HepG2 (cell line): ENCODE data around the gene KTN1. TPM values are rescaled to one million over a fixed set of nuclear protein-coding genes. Genes with fewer than 3 reads are reported as not detected.
A peak's percentile ranks its signal among the peaks of the same experiment; 100 is the strongest.

Experiments
- ARHGAP35 ChIP-seq: sonication (generic); formaldehyde crosslinking; IDR thresholded peaks from 2 replicates; pipeline ENCODE4 v1.9.0; 2022; ENCODE audit warnings: mild to moderate bottlenecking, inconsistent platforms, moderate library complexity, missing genetic modification reagents, borderline replicate concordance
- ELK4 ChIP-seq: sonication (generic); formaldehyde crosslinking; IDR thresholded peaks from 2 replicates; pipeline ENCODE4 v1.9.0; 2021; ENCODE audit warnings: missing genetic modification reagents, borderline replicate concordance
- FOXP1 ChIP-seq, 2 experiments: fragments of 450-650 bp in 1 of 2; IDR thresholded peaks; 2 replicates each; pipeline ENCODE4 v1.6.1; 2017 to 2018; ENCODE audit warnings: antibody characterized with exemption in 1 of 2
- GPBP1L1 ChIP-seq: sonication (generic); formaldehyde crosslinking; IDR thresholded peaks from 2 replicates; pipeline ENCODE4 v1.5.0; 2020; ENCODE audit warnings: mild to moderate bottlenecking, missing genetic modification reagents
- HDAC1 ChIP-seq: sonication (generic); formaldehyde crosslinking; IDR thresholded peaks from 2 replicates; pipeline ENCODE4 v1.5.1; 2020; ENCODE audit warnings: mild to moderate bottlenecking, missing genetic modification reagents
- HDAC2 ChIP-seq: sonication (generic); formaldehyde crosslinking; IDR thresholded peaks from 2 replicates; pipeline ENCODE4 v1.4.0; 2020; ENCODE audit warnings: missing genetic modification reagents
- HNRNPUL1 ChIP-seq: fragments of 200-400 bp; formaldehyde crosslinking; IDR thresholded peaks from 2 replicates; pipeline ENCODE4 v1.6.1; 2017; ENCODE audit warnings: low read depth, mild to moderate bottlenecking, low read length, moderate library complexity
- HOMEZ ChIP-seq: IDR thresholded peaks from 2 replicates; pipeline ENCODE4 v1.6.1; 2016; ENCODE audit warnings: low read depth
- IKZF5 ChIP-seq: IDR thresholded peaks from 2 replicates; pipeline ENCODE4 v1.6.1; 2018; ENCODE audit warnings: missing genetic modification reagents, mild to moderate bottlenecking, missing compliant biosample characterization
- KDM4B ChIP-seq: sonication (generic); formaldehyde crosslinking; IDR thresholded peaks from 2 replicates; pipeline ENCODE4 v1.4.0; 2020; ENCODE audit warnings: missing genetic modification reagents
- KLF9 ChIP-seq: IDR thresholded peaks from 2 replicates; pipeline ENCODE4 v1.6.1; 2016; ENCODE audit warnings: low read depth
- NAIF1 ChIP-seq: sonication (generic); formaldehyde crosslinking; IDR thresholded peaks from 2 replicates; pipeline ENCODE4 v1.5.0; 2020; ENCODE audit warnings: mild to moderate bottlenecking, missing genetic modification reagents, borderline replicate concordance
- SMYD3 ChIP-seq: sonication (generic); formaldehyde crosslinking; IDR thresholded peaks from 2 replicates; pipeline ENCODE4 v1.8.1; 2023; ENCODE audit warnings: mild to moderate bottlenecking, missing genetic modification reagents
- ZBTB10 ChIP-seq: sonication (generic); formaldehyde crosslinking; IDR thresholded peaks from 2 replicates; pipeline ENCODE4 v1.4.0; 2020; ENCODE audit warnings: missing genetic modification reagents, borderline replicate concordance
- ZBTB33 ChIP-seq: sonication (generic); formaldehyde crosslinking; IDR thresholded peaks from 2 replicates; pipeline ENCODE4 v1.4.0; 2020; ENCODE audit warnings: missing genetic modification reagents
- ZNF17 ChIP-seq: sonication (generic); formaldehyde crosslinking; IDR thresholded peaks from 2 replicates; pipeline ENCODE4 v1.5.0; 2020; ENCODE audit warnings: mild to moderate bottlenecking, missing genetic modification reagents
- ZNF225 ChIP-seq: sonication (generic); formaldehyde crosslinking; IDR thresholded peaks from 2 replicates; pipeline ENCODE4 v1.4.0; 2020; ENCODE audit warnings: mild to moderate bottlenecking, missing genetic modification reagents
- ZNF639 ChIP-seq: conservative IDR thresholded peaks from 2 replicates; pipeline ENCODE4 v1.6.1; 2018; ENCODE audit warnings: missing genetic modification reagents
- polyA plus RNA-seq, 8 experiments: library from polyadenylated mRNA; depleted of rRNA in 3 of 8; stranded (reverse) in 7 of 8; unstranded in 1 of 8; fragments of >200 nt; fragmentation: Illumina TruSeq in 4 of 8; extraction: Trizol in 4 of 8; gene quantifications; 2 replicates each; pipeline versions ENCODE4 v1.2.1 to v1.2.3, GENCODE V29; 2011 to 2016; ENCODE audit warnings: low read depth in 4 of 8, missing spikeins in 1 of 8, mixed read lengths in 1 of 8; ENCODE audit not compliant: insufficient read depth in 1 of 8
- total RNA-seq, 5 experiments: library from RNA; depleted of rRNA; stranded (reverse); fragments of >200 nt; fragmentation: Illumina TruSeq; extraction: Trizol; gene quantifications; 2 replicates each; pipeline ENCODE4 v1.2.3, GENCODE V29; 2016; ENCODE audit warnings: low read depth in 1 of 5

The KTN1 gene
- total and polyA plus RNA-seq, 2 of the 13 experiments (the other 11 are each of a cell fraction or from before 2014, with no cell fraction given): 60.6 to 169 TPM

- TF ChIP-seq ELK4 (no peak), KLF9 (CRISPR knock-in tag) (no peak), FOXP1 (IDR thresholded peaks at IDR 0.05) (no peak), FOXP1 (CRISPR knock-in tag; IDR thresholded peaks at IDR 0.05) (peak; percentile 75), ZNF225 (no peak), ARHGAP35 (no peak), GPBP1L1 (CRISPR knock-in tag) (no peak), HDAC1 (CRISPR knock-in tag) (no peak), ZNF17 (CRISPR knock-in tag) (no peak), HDAC2 (CRISPR knock-in tag) (peak; percentile 50; the same call in 1 of the 2 replicates), SMYD3 (CRISPR knock-in tag) (no peak), ZBTB10 (CRISPR knock-in tag) (no peak), HOMEZ (CRISPR knock-in tag) (no peak), IKZF5 (CRISPR knock-in tag) (no peak), NAIF1 (CRISPR knock-in tag) (no peak), HNRNPUL1 (0 out of 2 replicates have a peak, but pooled peaks have one; percentile 16), ZBTB33 (CRISPR knock-in tag) (no peak), ZNF639 (no peak), KDM4B (no peak)
Measured at GRCh38 chr14:55592436-55592835, 12.4 kb downstream of the KTN1 start (continued).
